ENCODE results near the gene IARS1.

DNA sequence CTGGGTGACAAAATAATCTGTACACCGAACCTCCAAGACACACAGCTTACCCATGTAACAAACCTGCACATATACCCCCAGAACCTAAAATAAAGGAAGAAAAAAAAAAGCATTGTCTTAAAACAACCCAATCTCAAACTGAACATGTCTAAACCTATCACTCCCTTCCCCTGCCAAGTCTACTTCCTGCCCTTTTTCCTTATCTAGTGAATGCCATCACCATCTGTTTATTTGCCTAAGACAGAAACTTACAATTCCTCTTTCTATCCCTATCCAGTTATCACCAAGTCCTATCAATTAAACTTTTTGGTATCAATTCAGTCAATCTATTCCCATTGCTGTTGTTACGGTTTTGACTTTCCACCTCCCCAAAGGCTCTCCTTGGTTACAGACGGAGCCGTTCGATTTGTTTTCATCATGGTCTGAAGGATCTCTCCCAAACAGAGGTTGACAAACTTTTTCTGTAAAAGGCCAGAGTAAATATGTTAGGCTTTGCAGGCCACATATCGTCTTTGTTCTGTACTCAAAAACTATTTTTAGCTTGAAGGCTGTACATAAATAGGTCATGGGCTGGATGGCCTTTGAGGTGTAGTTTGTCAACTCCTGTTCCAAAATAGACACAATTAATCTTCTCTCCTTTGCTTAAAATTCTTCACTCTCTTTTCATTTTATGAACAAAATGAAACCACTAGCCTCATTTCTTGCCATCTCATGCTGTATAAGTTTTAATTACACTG lies 19.6 kb upstream of the IARS1 start:
- TF ChIP-seq, protein P1, sequence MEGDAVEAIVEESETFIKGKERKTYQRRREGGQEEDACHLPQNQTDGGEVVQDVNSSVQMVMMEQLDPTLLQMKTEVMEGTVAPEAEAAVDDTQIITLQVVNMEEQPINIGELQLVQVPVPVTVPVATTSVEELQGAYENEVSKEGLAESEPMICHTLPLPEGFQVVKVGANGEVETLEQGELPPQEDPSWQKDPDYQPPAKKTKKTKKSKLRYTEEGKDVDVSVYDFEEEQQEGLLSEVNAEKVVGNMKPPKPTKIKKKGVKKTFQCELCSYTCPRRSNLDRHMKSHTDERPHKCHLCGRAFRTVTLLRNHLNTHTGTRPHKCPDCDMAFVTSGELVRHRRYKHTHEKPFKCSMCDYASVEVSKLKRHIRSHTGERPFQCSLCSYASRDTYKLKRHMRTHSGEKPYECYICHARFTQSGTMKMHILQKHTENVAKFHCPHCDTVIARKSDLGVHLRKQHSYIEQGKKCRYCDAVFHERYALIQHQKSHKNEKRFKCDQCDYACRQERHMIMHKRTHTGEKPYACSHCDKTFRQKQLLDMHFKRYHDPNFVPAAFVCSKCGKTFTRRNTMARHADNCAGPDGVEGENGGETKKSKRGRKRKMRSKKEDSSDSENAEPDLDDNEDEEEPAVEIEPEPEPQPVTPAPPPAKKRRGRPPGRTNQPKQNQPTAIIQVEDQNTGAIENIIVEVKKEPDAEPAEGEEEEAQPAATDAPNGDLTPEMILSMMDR (IDR thresholded peaks at IDR 0.05), result no peak
- TF ChIP-seq POLR2A (IDR thresholded peaks at IDR 0.05), result no peak
